AG09319 (cell line): ENCODE results near the gene POMT1.

Experiments
- DNase-seq: peaks from one replicate; pipeline ENCODE4 v3.0.0-alpha.2; 2010; ENCODE audit warnings: low read depth; ENCODE audit errors: extremely low read depth
- CTCF ChIP-seq: IDR thresholded peaks from 2 replicates; pipeline ENCODE4 v1.5.1; 2011; ENCODE audit warnings: low read depth, mild to moderate bottlenecking, inconsistent platforms, low read length, moderate library complexity

POMT1 gene

GRCh38 chr9:131522257-131523085 is 19.8 kb downstream of the POMT1 start:
- DNase-seq, result no peak
- TF ChIP-seq CTCF, result no peak

DNA sequence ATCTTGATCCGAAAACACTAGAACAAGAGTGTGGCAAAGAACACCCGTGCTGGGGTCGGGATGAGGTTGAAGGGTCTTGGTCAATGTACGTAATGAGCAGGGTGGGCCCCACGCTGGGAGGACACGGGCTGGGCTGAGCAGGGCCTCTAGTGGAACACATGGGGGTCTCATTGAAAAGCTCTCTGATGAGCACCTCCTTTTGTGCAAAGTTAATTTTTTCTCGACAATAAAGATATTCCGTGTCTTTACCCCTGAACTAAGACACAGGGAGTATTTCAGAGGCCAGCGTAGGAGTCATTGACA is 20.3 kb downstream of the POMT1 start:
- no peak for DNase-seq
- no peak for TF ChIP-seq CTCF

- TF ChIP-seq CTCF, result no peak
- DNase-seq, result no peak
Observed at GRCh38 chr9:131523451-131524435, 21.0 kb downstream of the POMT1 start.

DNA sequence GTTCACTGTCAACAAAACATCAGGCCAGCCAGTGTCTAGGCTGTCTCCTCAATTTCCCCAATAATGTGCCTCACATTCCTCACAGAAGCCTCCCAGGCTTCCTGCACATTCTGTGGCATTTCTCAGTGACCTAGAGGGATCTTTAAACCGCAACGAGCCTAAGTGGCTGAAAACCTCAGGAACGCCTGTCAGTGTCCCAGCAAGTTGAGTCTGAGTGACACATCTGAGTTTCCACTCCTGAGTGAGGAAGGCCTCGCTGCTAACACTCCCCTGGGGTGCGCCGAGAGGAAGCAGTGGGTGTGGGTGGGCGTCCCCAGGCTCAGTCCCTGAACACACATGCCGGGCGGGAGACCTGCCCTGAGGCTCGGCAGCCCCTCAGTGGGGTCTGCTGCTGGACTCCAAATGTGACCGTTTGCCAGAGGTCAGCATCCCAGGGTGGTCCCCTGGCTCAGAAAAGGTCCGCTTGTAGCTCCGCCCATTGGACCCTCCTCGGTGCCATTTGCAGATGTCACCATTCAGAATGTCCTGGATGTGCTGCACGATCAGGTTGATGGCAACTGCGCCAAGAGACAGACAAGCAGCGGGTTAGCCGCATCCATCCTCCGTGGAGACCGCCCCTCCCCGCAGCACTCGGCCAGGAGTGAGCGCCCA is 22.1 kb downstream of the POMT1 start:
- DNase-seq, result no peak

GRCh38 chr9:131525643-131526565 is 23.2 kb downstream of the POMT1 start:
- TF ChIP-seq CTCF, result no peak
- DNase-seq, result no peak

More for the DNA sequence above, 22.1 kb downstream of the POMT1 start:
- TF ChIP-seq CTCF, result no peak

- no peak for DNase-seq
- TF ChIP-seq CTCF, result no peak
Observed at GRCh38 chr9:131528186-131528585, 25.5 kb downstream of the POMT1 start.
